Measurements from ENCODE around the gene ZSCAN5A. TPM values are rescaled to one million over a fixed set of nuclear protein-coding genes. Genes with fewer than 3 reads are reported as not detected.

The ZSCAN5A gene
- total RNA-seq, 4 donors from 2014 or later = 5.9 to 10.0 (median 7.0) TPM

- no peak for TF ChIP-seq CTCF (IDR thresholded peaks at IDR 0.05; ENCODE audit: low read depth)
These were observed 6.8 kb upstream of the ZSCAN5A start for GRCh38 chr19:56321254-56321988.

GRCh38 chr19:56319991-56320390 lies 5.4 kb upstream of the ZSCAN5A start:
- TF ChIP-seq CTCF (IDR thresholded peaks at IDR 0.05; ENCODE audit: low read depth) = no peak

GRCh38 chr19:56317749-56318148 lies 3.1 kb upstream of the ZSCAN5A start:
- no peak for TF ChIP-seq CTCF (IDR thresholded peaks at IDR 0.05; ENCODE audit: low read depth)

- no peak for TF ChIP-seq CTCF (IDR thresholded peaks at IDR 0.05; ENCODE audit: low read depth)
These were observed 2.1 kb upstream of the ZSCAN5A start for GRCh38 chr19:56316728-56317127.

- TF ChIP-seq CTCF (IDR thresholded peaks at IDR 0.05; ENCODE audit: low read depth) = no peak
These were observed 614 bp upstream of the ZSCAN5A start for GRCh38 chr19:56315077-56315828.

- no peak for TF ChIP-seq CTCF (IDR thresholded peaks at IDR 0.05; ENCODE audit: low read depth)
These were observed 640 bp downstream of the ZSCAN5A start for GRCh38 chr19:56314018-56314380.

- no peak for TF ChIP-seq CTCF (IDR thresholded peaks at IDR 0.05; ENCODE audit: low read depth)
These were observed 1.6 kb downstream of the ZSCAN5A start for GRCh38 chr19:56312787-56313657.

All from subcutaneous adipose tissue (tissue), 4 donors.